ENCODE data around the gene SUPT5H.

SUPT5H gene

GRCh38 chr19:39445196-39446111 lies at the start of gene SUPT5H:
TSS of gene SUPT5H (plus strand) at chr19:39445582. CDS start at chr19:39445891, 309 bp downstream.
- TF ChIP-seq PATZ1 (CRISPR knock-in tag; IDR thresholded peaks at IDR 0.05; ENCODE audit: borderline replicate concordance) (no peak), ESRRG (CRISPR knock-in tag; IDR thresholded peaks at IDR 0.05) (no peak), PPARA (CRISPR knock-in tag; IDR thresholded peaks at IDR 0.05; ENCODE audit: borderline replicate concordance) (no peak), CSRNP3 (CRISPR knock-in tag; IDR thresholded peaks at IDR 0.05) (no peak), RARB (CRISPR knock-in tag; IDR thresholded peaks at IDR 0.05) (no peak), ZFP30 (CRISPR knock-in tag; IDR thresholded peaks at IDR 0.05) (no peak), ZNF70 (CRISPR knock-in tag; IDR thresholded peaks at IDR 0.05) (no peak)
- ATAC-seq: peak; percentile 97

GRCh38 chr19:39397360-39398296 lies 47.8 kb upstream of the SUPT5H start:
- peak; percentile 85 for ATAC-seq
- TF ChIP-seq ZFP3 (CRISPR knock-in tag; IDR thresholded peaks at IDR 0.05): no peak
- no peak for TF ChIP-seq POU6F1 (CRISPR knock-in tag; IDR thresholded peaks at IDR 0.05; ENCODE audit: borderline replicate concordance, low read depth)
- TF ChIP-seq ZNF8 (CRISPR knock-in tag; IDR thresholded peaks at IDR 0.05): no peak
- TF ChIP-seq TOX (CRISPR knock-in tag; IDR thresholded peaks at IDR 0.05; ENCODE audit: borderline replicate concordance): no peak
- no peak for TF ChIP-seq BACH2 (CRISPR knock-in tag; IDR thresholded peaks at IDR 0.05; ENCODE audit: borderline replicate concordance)
- TF ChIP-seq SNAI2 (CRISPR knock-in tag; IDR thresholded peaks at IDR 0.05): no peak
- TF ChIP-seq, protein P1, sequence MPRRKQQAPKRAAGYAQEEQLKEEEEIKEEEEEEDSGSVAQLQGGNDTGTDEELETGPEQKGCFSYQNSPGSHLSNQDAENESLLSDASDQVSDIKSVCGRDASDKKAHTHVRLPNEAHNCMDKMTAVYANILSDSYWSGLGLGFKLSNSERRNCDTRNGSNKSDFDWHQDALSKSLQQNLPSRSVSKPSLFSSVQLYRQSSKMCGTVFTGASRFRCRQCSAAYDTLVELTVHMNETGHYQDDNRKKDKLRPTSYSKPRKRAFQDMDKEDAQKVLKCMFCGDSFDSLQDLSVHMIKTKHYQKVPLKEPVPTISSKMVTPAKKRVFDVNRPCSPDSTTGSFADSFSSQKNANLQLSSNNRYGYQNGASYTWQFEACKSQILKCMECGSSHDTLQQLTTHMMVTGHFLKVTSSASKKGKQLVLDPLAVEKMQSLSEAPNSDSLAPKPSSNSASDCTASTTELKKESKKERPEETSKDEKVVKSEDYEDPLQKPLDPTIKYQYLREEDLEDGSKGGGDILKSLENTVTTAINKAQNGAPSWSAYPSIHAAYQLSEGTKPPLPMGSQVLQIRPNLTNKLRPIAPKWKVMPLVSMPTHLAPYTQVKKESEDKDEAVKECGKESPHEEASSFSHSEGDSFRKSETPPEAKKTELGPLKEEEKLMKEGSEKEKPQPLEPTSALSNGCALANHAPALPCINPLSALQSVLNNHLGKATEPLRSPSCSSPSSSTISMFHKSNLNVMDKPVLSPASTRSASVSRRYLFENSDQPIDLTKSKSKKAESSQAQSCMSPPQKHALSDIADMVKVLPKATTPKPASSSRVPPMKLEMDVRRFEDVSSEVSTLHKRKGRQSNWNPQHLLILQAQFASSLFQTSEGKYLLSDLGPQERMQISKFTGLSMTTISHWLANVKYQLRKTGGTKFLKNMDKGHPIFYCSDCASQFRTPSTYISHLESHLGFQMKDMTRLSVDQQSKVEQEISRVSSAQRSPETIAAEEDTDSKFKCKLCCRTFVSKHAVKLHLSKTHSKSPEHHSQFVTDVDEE (CRISPR knock-in tag; IDR thresholded peaks at IDR 0.05): no peak
- no peak for TF ChIP-seq OSR1 (CRISPR knock-in tag; IDR thresholded peaks at IDR 0.05)
- TF ChIP-seq ZNF565 (CRISPR knock-in tag; conservative IDR thresholded peaks at IDR 0.05; ENCODE audit: low read depth): no peak
- no peak for TF ChIP-seq PPARA (CRISPR knock-in tag; IDR thresholded peaks at IDR 0.05; ENCODE audit: borderline replicate concordance)
- TF ChIP-seq ZNF70 (CRISPR knock-in tag; IDR thresholded peaks at IDR 0.05): no peak
- TF ChIP-seq CSRNP3 (CRISPR knock-in tag; IDR thresholded peaks at IDR 0.05): no peak

GRCh38 chr19:39398297-39398864 lies 47.0 kb upstream of the SUPT5H start:
- ATAC-seq: no peak
- TF ChIP-seq ARNTL (CRISPR knock-in tag; IDR thresholded peaks at IDR 0.05; ENCODE audit: borderline replicate concordance, low read depth) (no peak), ZNF565 (CRISPR knock-in tag; conservative IDR thresholded peaks at IDR 0.05; ENCODE audit: low read depth) (no peak), SNAI2 (CRISPR knock-in tag; IDR thresholded peaks at IDR 0.05) (no peak)
